Activated CD8-positive, alpha-beta T cell treated with anti-CD3 and anti-CD28 coated beads for 36 hours (primary cell): ENCODE data around the gene SELENBP1. TPM values are rescaled to one million over a fixed set of nuclear protein-coding genes. Genes with fewer than 3 reads are reported as not detected.

ENCODE experiments used
- ATAC-seq: fragments of 200-7000 bp; cut with Tn5 transposase; one replicate; pipeline ENCODE4 v1.10.0; 2021; ENCODE audit warnings: mild to moderate bottlenecking, moderate library complexity
- CTCF ChIA-PET: fragments of 350-600 bp; sonication (Branson Sonifier 250); formaldehyde crosslinking; loops from one replicate; lab custom pipeline; 2021; ENCODE audit warnings: antibody characterized with exemption; lab: Charles Lee
- POLR2A ChIA-PET: fragments of 350-600 bp; sonication (Branson Sonifier 250); formaldehyde crosslinking; loops from one replicate; lab custom pipeline; 2021; ENCODE audit warnings: antibody characterized with exemption; lab: Charles Lee
- DNase-seq: peaks from one replicate; pipeline ENCODE4 v3.0.0-alpha.2; 2020
- H3K27ac Mint-ChIP-seq: one replicate; pipeline ENCODE4 v1.8.0; 2021; ENCODE audit warnings: mild to moderate bottlenecking, mixed read lengths
- H3K27me3 Mint-ChIP-seq: one replicate; pipeline ENCODE4 v1.8.0; 2021; ENCODE audit warnings: mixed read lengths
- H3K36me3 Mint-ChIP-seq: one replicate; pipeline ENCODE4 v1.8.0; 2021; ENCODE audit warnings: low read depth, mixed read lengths
- H3K4me1 Mint-ChIP-seq: one replicate; pipeline ENCODE4 v1.8.0; 2021; ENCODE audit warnings: low read depth, mixed read lengths
- H3K4me3 Mint-ChIP-seq: one replicate; pipeline ENCODE4 v1.8.0; 2021; ENCODE audit warnings: mild to moderate bottlenecking, moderate library complexity, mixed read lengths
- H3K9me3 Mint-ChIP-seq: one replicate; pipeline ENCODE4 v1.8.0; 2021; ENCODE audit warnings: mixed read lengths
- CTCF ChIP-seq: fragments of 200-600 bp; IDR thresholded peaks from one replicate; pipeline ENCODE4 v1.8.0; 2022; ENCODE audit warnings: antibody characterized with exemption, mild to moderate bottlenecking
- intact Hi-C: fragments of 100-400 bp; cut with micrococcal nuclease; formaldehyde crosslinking; loops from one replicate; pipeline ENCODE4 v1.10.0; 2022
- total RNA-seq, 2 experiments: library from RNA; stranded (reverse); gene quantifications; one replicate each; pipeline ENCODE4 v1.2.3, GENCODE V29; 2021

The SELENBP1 gene
- total RNA-seq, 2 experiments from 2014 or later, result not detected

- no peak for DNase-seq
- peak overlapping the region; percentile 84 for H3K4me3 Mint-ChIP-seq
- TF ChIP-seq CTCF, result no peak
- peak overlapping the region; percentile 96 for H3K27ac Mint-ChIP-seq
- no peaks in the 10 kb centered on the region for H3K27me3 Mint-ChIP-seq
- CTCF ChIA-PET, result interaction anchor here (1.1 to 9.1 kb wide), 4 partner anchors 14 to 73 kb away, joined by 4 to 115 read pairs (median 6); no protein-coding TSS in a partner anchor
- peaks cover 41% of the 10 kb centered on the region for H3K4me1 Mint-ChIP-seq
- no peak for ATAC-seq
- peaks cover 29% of the 10 kb centered on the region for H3K36me3 Mint-ChIP-seq
- POLR2A ChIA-PET, result interaction anchor here (0.6 to 11.7 kb wide), 5 partner anchors 9 to 44 kb away, joined by 4 to 120 read pairs (median 5); partner anchors contain the start of gene ZNF687
- intact Hi-C loops, result no loop called here
- no peaks in the 10 kb centered on the region for H3K9me3 Mint-ChIP-seq
Observed at GRCh38 chr1:151325231-151325630, 47.3 kb downstream of the SELENBP1 start.

- intact Hi-C loops, result no loop called here
- Mint-ChIP-seq H3K4me1 (peaks cover 43% of the 10 kb centered on the region), H3K27me3 (no peaks in the 10 kb centered on the region), H3K27ac (no peak overlapping the region), H3K9me3 (no peaks in the 10 kb centered on the region), H3K4me3 (no peak overlapping the region), H3K36me3 (peaks cover 33% of the 10 kb centered on the region)
- DNase-seq (no peak), ATAC-seq (no peak)
- no peak for TF ChIP-seq CTCF
- ChIA-PET POLR2A (interaction anchor here (1.4 to 11.7 kb wide), 4 partner anchors 8 to 43 kb away, joined by 4 to 120 read pairs (median 6); partner anchors contain the start of gene ZNF687), CTCF (interaction anchor here (1.5 to 9.1 kb wide), 4 partner anchors 11 to 24 kb away, joined by 3 to 115 read pairs (median 8); no protein-coding TSS in a partner anchor)
Observed at GRCh38 chr1:151324390-151324930, 48.0 kb downstream of the SELENBP1 start.

- Mint-ChIP-seq H3K27ac (no peak overlapping the region), H3K4me3 (no peak overlapping the region), H3K4me1 (peaks cover 20% of the 10 kb centered on the region), H3K9me3 (no peaks in the 10 kb centered on the region), H3K27me3 (no peaks in the 10 kb centered on the region), H3K36me3 (peaks cover 24% of the 10 kb centered on the region)
- intact Hi-C loops, result no loop called here
- POLR2A ChIA-PET, result interaction anchor here (11.7 kb wide), 1 partner anchor 9 kb away, joined by 120 read pairs; no protein-coding TSS in a partner anchor
- TF ChIP-seq CTCF, result no peak
- CTCF ChIA-PET, result interaction anchor here (4.4 kb wide), 1 partner anchor 22 kb away, joined by 25 read pairs; no protein-coding TSS in a partner anchor
- DNase-seq, result no peak
- ATAC-seq, result no peak
Observed at GRCh38 chr1:151318975-151319374, 53.5 kb downstream of the SELENBP1 start.

- CTCF ChIA-PET, result interaction anchor here (1.2 to 14.1 kb wide), 3 partner anchors 11 to 26 kb away, joined by 4 to 179 read pairs (median 79); partner anchors contain the start of gene PI4KB
- no peak overlapping the region for H3K27ac Mint-ChIP-seq
- ATAC-seq (no peak), DNase-seq (no peak)
- peaks cover 30% of the 10 kb centered on the region for H3K36me3 Mint-ChIP-seq
- no peak overlapping the region for H3K4me3 Mint-ChIP-seq
- no peaks in the 10 kb centered on the region for H3K9me3 Mint-ChIP-seq
- POLR2A ChIA-PET, result interaction anchor here (1.1 to 1.4 kb wide), 6 partner anchors 9 to 35 kb away, joined by 3 to 7 read pairs (median 4); partner anchors contain the start of gene PI4KB
- intact Hi-C loops, result no loop called here
- no peak for TF ChIP-seq CTCF
- peaks cover 33% of the 10 kb centered on the region for H3K4me1 Mint-ChIP-seq
- H3K27me3 Mint-ChIP-seq, result no peaks in the 10 kb centered on the region
Observed at GRCh38 chr1:151315565-151316235, 56.8 kb downstream of the SELENBP1 start.

Other genes with a start within 250 kb of the SELENBP1 start
- 1 to 10 TPM; 3.4 to 3.7 TPM for gene SEMA6C, start 226.1 kb downstream of the SELENBP1 start, total RNA-seq
- 10 to 100 TPM; 16.1 to 17.5 TPM for gene TNFAIP8L2, start 216.1 kb downstream of the SELENBP1 start, total RNA-seq
- 1 to 10 TPM; 4.5 TPM for gene LYSMD1, start 206.8 kb downstream of the SELENBP1 start, total RNA-seq
- gene SCNM1, start 206.6 kb downstream of the SELENBP1 start, total RNA-seq, result 10 to 100 TPM; 57.0 to 59.6 TPM
- gene TMOD4, start 196.7 kb downstream of the SELENBP1 start, total RNA-seq, result 1 to 10 TPM; 1.9 to 2.5 TPM
- 10 to 100 TPM; 47.4 to 61.0 TPM for gene VPS72, start 182.5 kb downstream of the SELENBP1 start, total RNA-seq
- gene PIP5K1A, start 174.2 kb downstream of the SELENBP1 start, total RNA-seq, result 10 to 100 TPM; 63.1 to 66.1 TPM
- 100 to 1,000 TPM; 203 to 214 TPM for gene PSMD4, start 118.0 kb downstream of the SELENBP1 start, total RNA-seq
- gene ZNF687, start 90.4 kb downstream of the SELENBP1 start, total RNA-seq, result 10 to 100 TPM; 27.3 to 29.5 TPM
- 10 to 100 TPM; 46.6 to 47.3 TPM for gene PI4KB, start 45.3 kb downstream of the SELENBP1 start, total RNA-seq
- gene RFX5, start 25.5 kb downstream of the SELENBP1 start, total RNA-seq, result 10 to 100 TPM; 55.6 to 55.7 TPM
- 100 to 1,000 TPM; 350 to 353 TPM for gene PSMB4, start 26.9 kb upstream of the SELENBP1 start, total RNA-seq
- 10 to 100 TPM; 69.0 to 70.6 TPM for gene POGZ, start 86.8 kb upstream of the SELENBP1 start, total RNA-seq
- 1 to 10 TPM; 1.7 to 1.9 TPM for gene CGN, start 138.7 kb upstream of the SELENBP1 start, total RNA-seq
- gene TUFT1, start 167.6 kb upstream of the SELENBP1 start, total RNA-seq, result 1 to 10 TPM; 1.0 to 1.5 TPM
- 10 to 100 TPM; 27.2 to 29.5 TPM for gene SNX27, start 239.3 kb upstream of the SELENBP1 start, total RNA-seq